ENCODE data around the gene GALK1. TPM values are rescaled to one million over a fixed set of nuclear protein-coding genes. Genes with fewer than 3 reads are reported as not detected.

GALK1 gene
- total RNA-seq (2011; cell fraction: chromatin; rRNA removed; ENCODE audit: low replicate concordance) = 12.6 and 46.2 TPM in 2 replicates
- 46.2 and 53.6 TPM in 2 replicates for total RNA-seq (2011; cell fraction: nucleolus; rRNA removed)
- total RNA-seq (2011; cell fraction: nucleoplasm; rRNA removed) = 21.6 and 27.1 TPM in 2 replicates
- total RNA-seq (2014; rRNA removed) (51.6 and 58.5 TPM in 2 replicates), total RNA-seq (2014; rRNA removed; fragmentation: Illumina TruSeq; extraction: Trizol) (2.2 and 4.2 TPM in 2 replicates), total RNA-seq (2015; rRNA removed; fragmentation: Illumina TruSeq; extraction: Trizol) (23.2 and 23.4 TPM in 2 replicates), total RNA-seq (2021) (41.6 and 46.7 TPM in 2 replicates), polyA plus RNA-seq (2011; rRNA removed) (17.4 and 31.4 TPM in 2 replicates), polyA plus RNA-seq (2014; fragmentation: Illumina TruSeq; extraction: Trizol) (6.1 and 15.8 TPM in 2 replicates), polyA plus RNA-seq (2014; fragmentation: Nextera tagmentation; extraction: Ambion mirVana) (1 to 10 TPM in 1 of 2 experiments, under 1 TPM in 1; 0.45 to 2.1 TPM), polyA plus RNA-seq (2014; rRNA removed) (36.4 and 40.3 TPM in 2 replicates), polyA minus RNA-seq (2011; rRNA and poly(A)+ RNA removed) (7.4 and 9.8 TPM in 2 replicates), Bru-seq, nascent RNA (percentile 48 among the genes with signal in this experiment), BruChase-seq, experiment 1, labeled RNA remaining after a 2-hour chase (percentile 38 among the genes with signal in this experiment), BruChase-seq, experiment 2, labeled RNA remaining after a 6-hour chase (percentile 38 among the genes with signal in this experiment)
- 40.3 and 101 TPM in 2 replicates for polyA plus RNA-seq (2011; cell fraction: cytosol; rRNA removed)
- polyA plus RNA-seq (2011; cell fraction: nucleus; rRNA removed) = 71.0 and 91.6 TPM in 2 replicates
- 29.9 and 60.2 TPM in 2 replicates for polyA plus RNA-seq (2012)
- polyA minus RNA-seq (2011; cell fraction: cytosol; rRNA and poly(A)+ RNA removed) = 23.4 and 30.8 TPM in 2 replicates
- 18.3 and 25.1 TPM in 2 replicates for polyA minus RNA-seq (2011; cell fraction: nucleus; rRNA and poly(A)+ RNA removed)
- long read RNA-seq, experiment 1, transcript GALK1-203 (2 exons, 465 nt) = minor isoform, 12 of 123 reads
- long read RNA-seq, experiment 1, transcript GALK1-205 (8 exons, 1,866 nt) = major isoform, 83 of 123 reads
- long read RNA-seq, experiment 1, partial matches to known transcripts = 15 of 123 reads
- long read RNA-seq, experiment 1, other reads (novel, unspliced or antisense) = 13 of 123 reads
- long read RNA-seq, experiment 2, transcript GALK1-205 (8 exons, 1,866 nt) = major isoform, 40 of 52 reads
- long read RNA-seq, experiment 2, partial matches to known transcripts = 8 of 52 reads
- long read RNA-seq, experiment 2, other reads (novel, unspliced or antisense) = 3 of 52 reads
- long read RNA-seq, experiment 3, transcript GALK1-205 (8 exons, 1,866 nt) = major isoform, 53 of 61 reads
- long read RNA-seq, experiment 3, partial matches to known transcripts = 2 of 61 reads
- long read RNA-seq, experiment 3, other reads (novel, unspliced or antisense) = 6 of 61 reads

DNA sequence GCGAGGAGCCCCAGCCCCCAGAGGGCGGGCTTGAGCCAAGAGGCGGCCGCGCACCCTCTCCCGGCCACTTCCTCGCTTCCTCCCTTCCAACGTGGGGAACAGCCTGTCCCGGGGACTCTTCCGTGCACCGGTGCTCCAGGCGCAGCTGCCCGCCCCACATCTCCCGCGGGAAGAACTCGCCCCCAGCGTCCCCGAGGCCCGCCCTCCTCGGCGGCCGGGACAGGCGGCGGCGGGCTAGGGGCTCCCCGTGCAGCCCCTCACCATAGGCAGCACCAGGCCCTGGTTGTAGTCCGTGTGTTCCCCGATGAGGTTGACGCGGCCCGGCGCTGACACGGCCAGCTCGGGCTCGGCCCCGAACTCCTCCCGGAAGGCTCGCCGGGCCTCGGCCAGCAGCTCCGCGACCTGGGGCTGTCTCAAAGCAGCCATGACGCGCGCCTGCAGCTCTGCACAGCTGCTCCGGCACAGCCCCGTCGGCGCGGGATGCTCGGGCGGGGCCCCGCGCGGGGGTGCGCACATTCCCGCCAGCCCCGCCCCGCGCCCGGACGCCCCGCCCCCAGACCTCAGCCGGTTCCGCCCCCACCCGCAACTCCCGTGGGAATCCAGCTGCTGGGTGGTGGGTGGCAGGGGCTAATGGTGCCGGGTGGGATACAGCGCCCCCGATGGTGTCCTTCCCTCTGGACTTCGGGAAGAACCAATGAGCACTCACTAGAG lies at the start of gene GALK1:
Gene GALK1 (minus strand): TSS at position 482 of the 711 bp plus-strand sequence. CDS start 56 bp downstream, at position 426.
- TSS peak; percentile 54 for BruUV-seq (replicated peaks)
- DNase-seq (ENCODE audit: extremely low read depth in 1 of 4, low spot score in 3 of 4) (peak; percentile 85 to 92 (median 90)), FAIRE-seq (no peak)
- TF ChIP-seq, protein P1, sequence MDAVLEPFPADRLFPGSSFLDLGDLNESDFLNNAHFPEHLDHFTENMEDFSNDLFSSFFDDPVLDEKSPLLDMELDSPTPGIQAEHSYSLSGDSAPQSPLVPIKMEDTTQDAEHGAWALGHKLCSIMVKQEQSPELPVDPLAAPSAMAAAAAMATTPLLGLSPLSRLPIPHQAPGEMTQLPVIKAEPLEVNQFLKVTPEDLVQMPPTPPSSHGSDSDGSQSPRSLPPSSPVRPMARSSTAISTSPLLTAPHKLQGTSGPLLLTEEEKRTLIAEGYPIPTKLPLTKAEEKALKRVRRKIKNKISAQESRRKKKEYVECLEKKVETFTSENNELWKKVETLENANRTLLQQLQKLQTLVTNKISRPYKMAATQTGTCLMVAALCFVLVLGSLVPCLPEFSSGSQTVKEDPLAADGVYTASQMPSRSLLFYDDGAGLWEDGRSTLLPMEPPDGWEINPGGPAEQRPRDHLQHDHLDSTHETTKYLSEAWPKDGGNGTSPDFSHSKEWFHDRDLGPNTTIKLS (IDR thresholded peaks at IDR 0.05; ENCODE audit: borderline replicate concordance, low read depth) = peak; percentile 60; the same call in 1 of the 2 replicates
- TF ChIP-seq ZBTB43 (CRISPR knock-in tag; IDR thresholded peaks at IDR 0.05) (peak; percentile 37; the same call in 1 of the 2 replicates), SIN3B (IDR thresholded peaks at IDR 0.05; ENCODE audit: low read depth) (no peak), MLLT1 (IDR thresholded peaks at IDR 0.05) (peak in 1 of 2 experiments; percentile 40; a peak in 1 of 4 replicates), XRCC3 (IDR thresholded peaks at IDR 0.05) (no peak), MTA2 (IDR thresholded peaks at IDR 0.05; ENCODE audit: low read depth) (no peak), ZNF696 (CRISPR knock-in tag; conservative IDR thresholded peaks at IDR 0.05) (no peak)

More for the DNA sequence above, at the start of gene GALK1:
- Histone ChIP-seq H3K9me1 (ENCODE audit: control insufficient read depth, insufficient read depth, low read length) (peaks cover 4% of the 10 kb centered on the region), H4K20me1 (replicated peaks; ENCODE audit: control insufficient read depth, insufficient read depth, low read length) (no peaks in the 10 kb centered on the region), H3K9me3 (replicated peaks; ENCODE audit: control insufficient read depth, insufficient read depth, low read depth, low read length) (no peaks in the 10 kb centered on the region), H2AFZ (ENCODE audit: low read depth, low read length) (peak within 1 kb of the TSS; percentile 92), H3K4me2 (ENCODE audit: insufficient read depth, low read length) (peak within 1 kb of the TSS; percentile 85), H3K79me2 (ENCODE audit: control insufficient read depth, insufficient read depth, low read length) (no peaks in the 10 kb centered on the region), H3K27me3 (ENCODE audit: control insufficient read depth in 2 of 2, insufficient read depth in 2 of 2, low read length in 2 of 2) (no peaks in the 10 kb centered on the region), H3K36me3 (ENCODE audit: control insufficient read depth, insufficient read depth, low read length) (no peaks in the 10 kb centered on the region), H3K4me1 (replicated peaks in 1 of 2; ENCODE audit: control insufficient read depth in 2 of 2, insufficient read depth in 2 of 2, low read length in 2 of 2) (peaks cover 12 to 38% of the 10 kb centered on the region in 2 experiments), H3K27ac (ENCODE audit: extremely low read depth, low read depth, low read length) (peak within 1 kb of the TSS; percentile 59), H3K9ac (ENCODE audit: insufficient read depth in 1 of 2, low read depth in 2 of 2, low read length in 2 of 2) (peak within 1 kb of the TSS; percentile 88 to 92), H3K4me3 (peak within 1 kb of the TSS; percentile 74)
- ChIA-PET POLR2A (interaction anchor here (0.6 to 14.7 kb wide), 12 partner anchors 10 to 152 kb away, joined by 3 to 464 read pairs (median 3); partner anchors contain the start of gene WBP2), CTCF (ENCODE audit: low intra/inter-chr PET ratio) (interaction anchor here (1.0 to 1.9 kb wide), 4 partner anchors 63 to 240 kb away, joined by 3 to 5 read pairs (median 4); partner anchors contain the start of gene MRPL38)
- peak; percentile 95 for ATAC-seq
- under 1% methylated on average over 29 of the region's 71 CpGs for WGBS (ENCODE audit: insufficient coverage, low coverage, missing lambda C conversion rate)
- intact Hi-C loops (cut with micrococcal nuclease) = loop anchor here (5.0 kb wide), 1 partner anchor 82 kb away; no protein-coding TSS in a partner anchor
- in situ Hi-C loops (cut with MboI) = no loop called here

All from K562 (cell line).